Measurements from ENCODE around the gene ANKRD10. TPM values are rescaled to one million over a fixed set of nuclear protein-coding genes. Genes with fewer than 3 reads are reported as not detected.

ANKRD10 gene
- total RNA-seq, 2 experiments from 2014 or later, result 75.5 to 83.8 TPM

GRCh38 chr13:110832531-110832930 is 82.3 kb downstream of the ANKRD10 start:
- POLR2A ChIA-PET, result no interaction called here

GRCh38 chr13:110832205-110832479 is 82.7 kb downstream of the ANKRD10 start:
- TF ChIP-seq CTCF (IDR thresholded peaks at IDR 0.05), result no peak
- no peak overlapping the region for H3K4me3 Mint-ChIP-seq
- Histone ChIP-seq H3K36me3 (ENCODE audit: insufficient read depth, low read length) (no peaks in the 10 kb centered on the region), H3K4me1 (ENCODE audit: insufficient read depth, low read length) (no peaks in the 10 kb centered on the region), H3K27me3 (ENCODE audit: control insufficient read depth in 1 of 2, insufficient read depth in 2 of 2, low read length in 2 of 2) (no peaks in the 10 kb centered on the region), H3K4me3 (ENCODE audit: low read length) (no peak overlapping the region), H3K9me3 (ENCODE audit: control insufficient read depth in 1 of 2, insufficient read depth in 1 of 2, low read length in 2 of 2) (no peaks in the 10 kb centered on the region), H3K27ac (ENCODE audit: low read depth in 1 of 2, low read length in 2 of 2) (no peak overlapping the region)
- no peak for DNase-seq
- peaks cover 11% of the 10 kb centered on the region for H3K27me3 Mint-ChIP-seq
- ATAC-seq (ENCODE audit: poor library complexity), result no peak
- no peaks in the 10 kb centered on the region for H3K4me1 Mint-ChIP-seq (ENCODE audit: low read depth)
- CTCF ChIA-PET, result no interaction called here
- POLR2A ChIA-PET, result no interaction called here
- H3K27ac Mint-ChIP-seq, result no peak overlapping the region
- H3K36me3 Mint-ChIP-seq (ENCODE audit: low read depth), result no peaks in the 10 kb centered on the region
- no peaks in the 10 kb centered on the region for H3K9me3 Mint-ChIP-seq
- intact Hi-C loops (cut with DNase I, micrococcal nuclease), result no loop called here

More at GRCh38 chr13:110832531-110832930, 82.3 kb downstream of the ANKRD10 start:
- Histone ChIP-seq H3K4me3 (ENCODE audit: low read length) (no peak overlapping the region), H3K36me3 (ENCODE audit: insufficient read depth, low read length) (no peaks in the 10 kb centered on the region), H3K27me3 (ENCODE audit: control insufficient read depth in 1 of 2, insufficient read depth in 2 of 2, low read length in 2 of 2) (no peaks in the 10 kb centered on the region), H3K4me1 (ENCODE audit: insufficient read depth, low read length) (no peaks in the 10 kb centered on the region), H3K9me3 (ENCODE audit: control insufficient read depth in 1 of 2, insufficient read depth in 1 of 2, low read length in 2 of 2) (no peaks in the 10 kb centered on the region), H3K27ac (ENCODE audit: low read depth in 1 of 2, low read length in 2 of 2) (no peak overlapping the region)
- H3K27me3 Mint-ChIP-seq, result peaks cover 11% of the 10 kb centered on the region
- H3K9me3 Mint-ChIP-seq, result no peaks in the 10 kb centered on the region
- H3K4me1 Mint-ChIP-seq (ENCODE audit: low read depth), result no peaks in the 10 kb centered on the region
- H3K27ac Mint-ChIP-seq, result no peak overlapping the region
- H3K4me3 Mint-ChIP-seq, result no peak overlapping the region
- no peak for TF ChIP-seq CTCF (IDR thresholded peaks at IDR 0.05)
- intact Hi-C loops (cut with DNase I, micrococcal nuclease), result no loop called here
- H3K36me3 Mint-ChIP-seq (ENCODE audit: low read depth), result no peaks in the 10 kb centered on the region
- no peak for DNase-seq
- no peak for ATAC-seq (ENCODE audit: poor library complexity)
- CTCF ChIA-PET, result no interaction called here

- H3K27me3 Mint-ChIP-seq, result peaks cover 11% of the 10 kb centered on the region
- H3K4me1 ChIP-seq (ENCODE audit: insufficient read depth, low read length), result no peaks in the 10 kb centered on the region
- no peak for TF ChIP-seq CTCF (IDR thresholded peaks at IDR 0.05)
- H3K27ac Mint-ChIP-seq, result no peak overlapping the region
- DNase-seq (no peak), ATAC-seq (ENCODE audit: poor library complexity) (no peak)
- H3K27me3 ChIP-seq (ENCODE audit: control insufficient read depth in 1 of 2, insufficient read depth in 2 of 2, low read length in 2 of 2), result no peaks in the 10 kb centered on the region
- no peaks in the 10 kb centered on the region for H3K36me3 ChIP-seq (ENCODE audit: insufficient read depth, low read length)
- H3K4me1 Mint-ChIP-seq (ENCODE audit: low read depth), result no peaks in the 10 kb centered on the region
- H3K36me3 Mint-ChIP-seq (ENCODE audit: low read depth), result no peaks in the 10 kb centered on the region
- POLR2A ChIA-PET, result no interaction called here
- H3K27ac ChIP-seq (ENCODE audit: low read depth in 1 of 2, low read length in 2 of 2), result no peak overlapping the region
- no peak overlapping the region for H3K4me3 Mint-ChIP-seq
- H3K9me3 Mint-ChIP-seq, result no peaks in the 10 kb centered on the region
- intact Hi-C loops (cut with DNase I, micrococcal nuclease), result no loop called here
- CTCF ChIA-PET, result no interaction called here
- no peak overlapping the region for H3K4me3 ChIP-seq (ENCODE audit: low read length)
- no peaks in the 10 kb centered on the region for H3K9me3 ChIP-seq (ENCODE audit: control insufficient read depth in 1 of 2, insufficient read depth in 1 of 2, low read length in 2 of 2)
These were observed 83.2 kb downstream of the ANKRD10 start for GRCh38 chr13:110831437-110832204.

Data from CD4-positive, alpha-beta T cell (primary cell).